ENCODE measurements around the gene TMC7. TPM values are rescaled to one million over a fixed set of nuclear protein-coding genes. Genes with fewer than 3 reads are reported as not detected.

TMC7 gene
- total and polyA plus RNA-seq, 2 of the 8 experiments (the other 6 are each of a cell fraction or from before 2014, with no cell fraction given) = 2.3 to 2.6 TPM

DNA sequence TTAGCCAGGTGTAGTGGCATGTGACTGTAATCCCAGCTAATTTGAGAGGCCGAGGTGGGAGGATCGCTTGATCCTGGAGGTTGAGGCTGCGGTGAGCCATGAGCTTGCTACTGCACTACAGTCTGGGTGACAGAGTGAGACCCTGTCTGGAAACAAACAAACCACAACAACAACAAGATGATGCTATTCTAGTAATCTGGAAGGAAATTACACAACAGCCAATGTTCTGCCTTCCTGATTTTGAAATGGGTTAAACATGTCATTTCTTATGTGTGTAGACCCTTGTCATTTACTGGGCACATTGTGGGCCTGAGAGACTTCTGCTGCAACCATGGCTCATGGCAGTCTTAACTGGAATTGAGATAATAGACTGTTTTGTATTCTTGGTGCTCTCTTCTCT is 89.6 kb downstream of the TMC7 start:
- H3K23me2 ChIP-seq (ENCODE audit: low read depth, low read length) = no peaks in the 10 kb centered on the region
- no peaks in the 10 kb centered on the region for H4K20me1 ChIP-seq (replicated peaks in 1 of 2; ENCODE audit: control insufficient read depth in 1 of 2, insufficient read depth in 2 of 2, low read length in 2 of 2)
- ChIA-PET POLR2A (ENCODE audit: partially characterized antibody) (interaction anchor here (0.9 kb wide), 1 partner anchor 22 kb away, joined by 4 read pairs; no protein-coding TSS in a partner anchor), CTCF (ENCODE audit: partially characterized antibody) (interaction anchor here (0.9 to 2.3 kb wide), 5 partner anchors 8 to 92 kb away, joined by 3 to 9 read pairs (median 6); partner anchors contain the start of gene TMC7)
- no peak overlapping the region for H2BK5ac ChIP-seq (ENCODE audit: low read depth, low read length)
- 91% methylated on average over 3 of the region's 3 CpGs; no CpG with 5 or more reads in 1 of the 2 experiments for WGBS, 2 experiments (ENCODE audit: extremely low coverage in 1 of 2, insufficient coverage in 1 of 2, insufficient read length in 1 of 2, insufficient replicate concordance in 2 of 2, low coverage in 1 of 2, low lambda C conversion rate in 2 of 2, missing lambda C conversion rate in 1 of 2)
- no peak overlapping the region for H4K91ac ChIP-seq (replicated peaks; ENCODE audit: insufficient read length, low read length)
- H2AK5ac ChIP-seq (ENCODE audit: low read depth, low read length) = no peak overlapping the region
- no peak overlapping the region for H3K27ac ChIP-seq (ENCODE audit: low read depth, low read length)
- H2BK15ac ChIP-seq (ENCODE audit: low read length) = no peak overlapping the region
- no peak overlapping the region for H3K14ac ChIP-seq (ENCODE audit: insufficient read length)
- no peak for DNase-seq (ENCODE audit: low read depth in 1 of 2, low spot score in 2 of 2)
- H3K27me3 ChIP-seq (replicated peaks in 1 of 4; ENCODE audit: control insufficient read depth in 3 of 4, extremely low read depth in 1 of 4, insufficient read depth in 3 of 4, low read length in 3 of 4) = no peaks in the 10 kb centered on the region
- no peaks in the 10 kb centered on the region for H3K9me3 ChIP-seq (ENCODE audit: insufficient read depth in 2 of 2, low read depth in 1 of 2, low read length in 1 of 2)
- H3K79me2 ChIP-seq (ENCODE audit: control insufficient read depth in 1 of 2, insufficient read depth in 2 of 2, low read length in 2 of 2) = peaks cover 0 to 3% of the 10 kb centered on the region in 2 experiments; a peak in 2 of 4 replicates
- H3K4ac ChIP-seq (replicated peaks; ENCODE audit: insufficient read length, low read depth, low read length) = no peak overlapping the region
- no peak overlapping the region for H4K5ac ChIP-seq (ENCODE audit: insufficient read length, low read depth, low read length)
- H3K4me2 ChIP-seq (ENCODE audit: insufficient read depth in 1 of 2, low read depth in 2 of 2, low read length in 2 of 2) = no peak overlapping the region
- H3K79me1 ChIP-seq (ENCODE audit: low read depth, low read length) = no peaks in the 10 kb centered on the region
- no peak overlapping the region for H2BK12ac ChIP-seq (ENCODE audit: low read depth, low read length)
- no peak overlapping the region for H3K4me3 ChIP-seq (ENCODE audit: extremely low read depth in 1 of 4, insufficient read depth in 2 of 4, low read depth in 3 of 4, low read length in 4 of 4)
- H2BK20ac ChIP-seq (ENCODE audit: low read length) = no peak overlapping the region
- no peak overlapping the region for H4K8ac ChIP-seq (ENCODE audit: extremely low read depth, insufficient read depth, low read length)
- H3K18ac ChIP-seq (ENCODE audit: extremely low read depth, low read length) = no peak overlapping the region
- FAIRE-seq = no peak
- H2AFZ ChIP-seq (ENCODE audit: low read length) = no peak overlapping the region
- peaks cover 0 to 13% (median 2%) of the 10 kb centered on the region in 4 experiments; a peak in 4 of 8 replicates for H3K36me3 ChIP-seq (ENCODE audit: control insufficient read depth in 2 of 4, insufficient read depth in 4 of 4, low read length in 3 of 4)
- no peak overlapping the region for H3K56ac ChIP-seq (replicated peaks; ENCODE audit: insufficient read length, low read depth, low read length)
- no peak overlapping the region for H3K23ac ChIP-seq (ENCODE audit: insufficient read length)
- H2BK120ac ChIP-seq (replicated peaks; ENCODE audit: low read depth, low read length) = no peak overlapping the region
- H3K9ac ChIP-seq (replicated peaks in 1 of 4; ENCODE audit: extremely low read depth in 1 of 4, low read depth in 3 of 4, low read length in 3 of 4) = no peak overlapping the region
- H3K4me1 ChIP-seq (replicated peaks in 1 of 4; ENCODE audit: control insufficient read depth in 3 of 4, insufficient read depth in 4 of 4, low read length in 3 of 4) = no peaks in the 10 kb centered on the region

Measured in H1 (cell line).